ENCODE results near the gene SKI. TPM values are rescaled to one million over a fixed set of nuclear protein-coding genes. Genes with fewer than 3 reads are reported as not detected.

SKI gene
- total and polyA plus RNA-seq, 9 of the 15 experiments (the other 6 are each of a cell fraction or from before 2014, with no cell fraction given) = 0.10 to 60.5 (median 4.6) TPM

DNA sequence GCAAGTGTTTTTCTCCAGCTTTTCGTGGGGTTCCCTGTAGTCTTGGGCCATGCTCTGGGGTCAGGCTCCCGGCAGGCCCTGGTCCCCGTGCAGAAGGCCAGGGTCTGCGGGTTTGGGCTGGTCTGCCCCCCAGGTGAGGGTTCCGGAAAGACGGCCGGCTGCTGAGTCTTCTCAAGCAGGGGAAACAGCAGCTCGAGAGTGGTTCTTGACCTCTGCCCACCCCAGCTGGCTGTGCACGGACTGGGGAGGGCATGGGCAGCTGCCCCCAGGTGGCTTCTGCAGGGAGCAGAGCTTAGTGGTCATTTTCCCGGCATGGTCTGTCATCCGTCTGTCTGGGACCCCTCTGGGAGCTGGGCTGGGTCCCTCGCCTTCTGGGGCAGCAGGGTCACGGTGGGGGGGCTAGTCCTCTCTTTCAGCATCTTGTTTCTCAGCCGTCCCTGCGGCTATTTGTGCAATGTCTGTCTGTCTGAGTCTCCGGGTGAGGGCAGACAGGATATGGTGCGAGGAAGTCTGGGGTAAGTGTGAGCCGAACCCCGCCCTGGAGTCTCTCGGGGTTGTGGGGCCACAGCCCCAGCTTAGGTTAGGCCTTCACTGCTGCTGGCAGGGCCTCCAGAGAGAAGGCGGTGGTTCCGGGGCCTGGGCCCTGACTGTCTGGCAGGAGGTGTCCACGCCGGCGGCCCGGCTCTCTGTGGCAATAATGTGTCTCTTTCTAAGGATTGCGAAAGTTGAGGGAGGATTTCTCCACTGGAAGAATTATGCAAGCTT is 6.1 kb downstream of the SKI start (continued):
- TF ChIP-seq USF1 (CRISPR knock-in tag; IDR thresholded peaks at IDR 0.05) = no peak
- TF ChIP-seq, protein P1, sequence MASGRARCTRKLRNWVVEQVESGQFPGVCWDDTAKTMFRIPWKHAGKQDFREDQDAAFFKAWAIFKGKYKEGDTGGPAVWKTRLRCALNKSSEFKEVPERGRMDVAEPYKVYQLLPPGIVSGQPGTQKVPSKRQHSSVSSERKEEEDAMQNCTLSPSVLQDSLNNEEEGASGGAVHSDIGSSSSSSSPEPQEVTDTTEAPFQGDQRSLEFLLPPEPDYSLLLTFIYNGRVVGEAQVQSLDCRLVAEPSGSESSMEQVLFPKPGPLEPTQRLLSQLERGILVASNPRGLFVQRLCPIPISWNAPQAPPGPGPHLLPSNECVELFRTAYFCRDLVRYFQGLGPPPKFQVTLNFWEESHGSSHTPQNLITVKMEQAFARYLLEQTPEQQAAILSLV (tag; IDR thresholded peaks at IDR 0.05) = 0 out of 2 replicates have a peak, but pooled peaks have one; percentile 54
- peak; percentile 62 for TF ChIP-seq SMAD4 (CRISPR knock-in tag; conservative IDR thresholded peaks at IDR 0.05)
- TF ChIP-seq, protein P2, sequence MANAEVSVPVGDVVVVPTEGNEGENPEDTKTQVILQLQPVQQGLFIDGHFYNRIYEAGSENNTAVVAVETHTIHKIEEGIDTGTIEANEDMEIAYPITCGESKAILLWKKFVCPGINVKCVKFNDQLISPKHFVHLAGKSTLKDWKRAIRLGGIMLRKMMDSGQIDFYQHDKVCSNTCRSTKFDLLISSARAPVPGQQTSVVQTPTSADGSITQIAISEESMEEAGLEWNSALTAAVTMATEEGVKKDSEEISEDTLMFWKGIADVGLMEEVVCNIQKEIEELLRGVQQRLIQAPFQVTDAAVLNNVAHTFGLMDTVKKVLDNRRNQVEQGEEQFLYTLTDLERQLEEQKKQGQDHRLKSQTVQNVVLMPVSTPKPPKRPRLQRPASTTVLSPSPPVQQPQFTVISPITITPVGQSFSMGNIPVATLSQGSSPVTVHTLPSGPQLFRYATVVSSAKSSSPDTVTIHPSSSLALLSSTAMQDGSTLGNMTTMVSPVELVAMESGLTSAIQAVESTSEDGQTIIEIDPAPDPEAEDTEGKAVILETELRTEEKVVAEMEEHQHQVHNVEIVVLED (CRISPR knock-in tag; IDR thresholded peaks at IDR 0.05) = no peak
- TF ChIP-seq, protein P3, sequence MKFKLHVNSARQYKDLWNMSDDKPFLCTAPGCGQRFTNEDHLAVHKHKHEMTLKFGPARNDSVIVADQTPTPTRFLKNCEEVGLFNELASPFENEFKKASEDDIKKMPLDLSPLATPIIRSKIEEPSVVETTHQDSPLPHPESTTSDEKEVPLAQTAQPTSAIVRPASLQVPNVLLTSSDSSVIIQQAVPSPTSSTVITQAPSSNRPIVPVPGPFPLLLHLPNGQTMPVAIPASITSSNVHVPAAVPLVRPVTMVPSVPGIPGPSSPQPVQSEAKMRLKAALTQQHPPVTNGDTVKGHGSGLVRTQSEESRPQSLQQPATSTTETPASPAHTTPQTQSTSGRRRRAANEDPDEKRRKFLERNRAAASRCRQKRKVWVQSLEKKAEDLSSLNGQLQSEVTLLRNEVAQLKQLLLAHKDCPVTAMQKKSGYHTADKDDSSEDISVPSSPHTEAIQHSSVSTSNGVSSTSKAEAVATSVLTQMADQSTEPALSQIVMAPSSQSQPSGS (CRISPR knock-in tag; IDR thresholded peaks at IDR 0.05) = no peak
- TF ChIP-seq HMGN3 (IDR thresholded peaks at IDR 0.05; ENCODE audit: borderline replicate concordance, extremely low read depth, insufficient read length, low read depth, low read length) = peak; percentile 27
- TF ChIP-seq HOMEZ (CRISPR knock-in tag; IDR thresholded peaks at IDR 0.05) = no peak
- TF ChIP-seq DLX4 (CRISPR knock-in tag; IDR thresholded peaks at IDR 0.05) = no peak
- TF ChIP-seq NELFE (IDR thresholded peaks at IDR 0.05; ENCODE audit: insufficient read depth, insufficient read length) = no peak
- TF ChIP-seq RHOXF2B (CRISPR knock-in tag; conservative IDR thresholded peaks at IDR 0.05) = no peak

Data from K562 (cell line).